Measurements from ENCODE around the gene ANXA2.

Gene ANXA2

DNA sequence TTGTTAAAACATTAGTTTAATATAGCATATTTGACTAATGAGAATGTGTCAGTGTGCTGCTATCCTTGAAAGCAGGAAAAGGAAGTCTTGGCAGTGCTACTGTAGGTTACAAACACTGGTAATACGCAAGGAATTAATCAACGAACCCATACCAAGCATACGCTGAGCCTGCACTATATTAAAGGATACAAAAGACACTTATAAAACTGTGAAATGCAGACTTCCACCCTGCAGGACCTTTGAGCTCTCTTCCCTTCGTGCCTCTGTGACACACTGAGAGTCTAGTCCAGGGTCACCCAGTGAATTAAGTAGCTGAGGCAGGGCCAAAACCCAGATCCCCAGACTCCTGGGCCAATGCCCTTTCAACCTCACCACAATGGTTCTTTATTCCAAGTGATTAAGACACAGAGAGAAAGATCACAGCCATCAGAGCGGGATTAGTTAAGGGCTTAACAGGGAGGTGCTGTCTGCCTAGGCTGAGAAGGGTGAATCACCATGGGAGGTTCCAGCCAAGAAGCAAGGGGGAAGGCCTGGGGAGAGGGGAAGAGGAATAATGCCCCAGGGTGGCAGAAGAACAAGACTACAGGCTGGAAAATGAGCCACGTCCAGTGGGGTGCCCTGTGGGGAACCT, 6.8 kb downstream of the ANXA2 start:
- no peak overlapping the region for H2AFZ ChIP-seq (ENCODE audit: low read length)
- H3K9me2 ChIP-seq (ENCODE audit: low read depth, low read length): no peaks in the 10 kb centered on the region
- H3F3A ChIP-seq (ENCODE audit: insufficient read depth, low read length): no peaks in the 10 kb centered on the region
- no peak overlapping the region for H3K27ac ChIP-seq (ENCODE audit: low read depth, low read length, poor library complexity, severe bottlenecking)
- no peak overlapping the region for H3K4me2 ChIP-seq (ENCODE audit: low read length)
- TF ChIP-seq, protein P1, sequence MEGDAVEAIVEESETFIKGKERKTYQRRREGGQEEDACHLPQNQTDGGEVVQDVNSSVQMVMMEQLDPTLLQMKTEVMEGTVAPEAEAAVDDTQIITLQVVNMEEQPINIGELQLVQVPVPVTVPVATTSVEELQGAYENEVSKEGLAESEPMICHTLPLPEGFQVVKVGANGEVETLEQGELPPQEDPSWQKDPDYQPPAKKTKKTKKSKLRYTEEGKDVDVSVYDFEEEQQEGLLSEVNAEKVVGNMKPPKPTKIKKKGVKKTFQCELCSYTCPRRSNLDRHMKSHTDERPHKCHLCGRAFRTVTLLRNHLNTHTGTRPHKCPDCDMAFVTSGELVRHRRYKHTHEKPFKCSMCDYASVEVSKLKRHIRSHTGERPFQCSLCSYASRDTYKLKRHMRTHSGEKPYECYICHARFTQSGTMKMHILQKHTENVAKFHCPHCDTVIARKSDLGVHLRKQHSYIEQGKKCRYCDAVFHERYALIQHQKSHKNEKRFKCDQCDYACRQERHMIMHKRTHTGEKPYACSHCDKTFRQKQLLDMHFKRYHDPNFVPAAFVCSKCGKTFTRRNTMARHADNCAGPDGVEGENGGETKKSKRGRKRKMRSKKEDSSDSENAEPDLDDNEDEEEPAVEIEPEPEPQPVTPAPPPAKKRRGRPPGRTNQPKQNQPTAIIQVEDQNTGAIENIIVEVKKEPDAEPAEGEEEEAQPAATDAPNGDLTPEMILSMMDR (IDR thresholded peaks at IDR 0.05; ENCODE audit: low read length): no peak
- no peak for TF ChIP-seq EZH2 (IDR thresholded peaks at IDR 0.05; ENCODE audit: borderline replicate concordance, low read length)
- H4K20me1 ChIP-seq (ENCODE audit: insufficient read depth, low read length): no peaks in the 10 kb centered on the region
- no peak overlapping the region for H3K4me3 ChIP-seq (ENCODE audit: low read depth, low read length, poor library complexity, severe bottlenecking)
- H3K36me3 ChIP-seq (ENCODE audit: insufficient read depth, low read length): no peaks in the 10 kb centered on the region
- H3K9ac ChIP-seq (ENCODE audit: low read length): no peak overlapping the region
- H3K9me3 ChIP-seq (ENCODE audit: low read length): no peaks in the 10 kb centered on the region
- H3K79me2 ChIP-seq (ENCODE audit: insufficient read depth, low read length): no peaks in the 10 kb centered on the region
- H3K4me1 ChIP-seq (ENCODE audit: insufficient read depth, low read length, severe bottlenecking): no peaks in the 10 kb centered on the region
- peaks cover 5% of the 10 kb centered on the region; the same call in 1 of the 2 replicates for H3K27me3 ChIP-seq (ENCODE audit: insufficient read depth, low read length)

DNA sequence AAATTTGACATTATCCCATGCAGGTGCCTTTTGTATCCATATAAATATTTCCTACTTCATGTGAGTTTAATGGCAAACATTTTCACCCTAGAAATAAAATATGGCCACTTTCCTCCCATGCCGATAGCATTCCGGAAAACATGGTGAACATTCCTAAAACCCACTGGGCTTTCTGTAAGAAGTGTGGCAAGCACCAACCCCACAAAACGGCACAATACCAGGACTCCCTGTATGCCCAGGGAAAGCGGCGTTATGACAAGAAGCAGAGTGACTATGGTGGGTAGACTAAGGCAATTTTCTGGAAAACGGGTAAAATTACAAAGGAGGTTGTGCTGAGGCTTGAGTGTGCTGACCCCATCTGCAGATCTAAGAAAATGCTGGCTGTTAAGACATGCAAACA, 7.6 kb downstream of the ANXA2 start:
- H2AFZ ChIP-seq (ENCODE audit: low read length): no peak overlapping the region
- H3K4me1 ChIP-seq (ENCODE audit: insufficient read depth, low read length, severe bottlenecking): no peaks in the 10 kb centered on the region
- H3K9me3 ChIP-seq (ENCODE audit: low read length): no peaks in the 10 kb centered on the region
- no peaks in the 10 kb centered on the region for H3F3A ChIP-seq (ENCODE audit: insufficient read depth, low read length)
- H3K4me3 ChIP-seq (ENCODE audit: low read depth, low read length, poor library complexity, severe bottlenecking): no peak overlapping the region
- peaks cover 5% of the 10 kb centered on the region; the same call in 1 of the 2 replicates for H3K27me3 ChIP-seq (ENCODE audit: insufficient read depth, low read length)
- TF ChIP-seq, protein P1 (IDR thresholded peaks at IDR 0.05; ENCODE audit: low read length): no peak
- no peak for TF ChIP-seq EZH2 (IDR thresholded peaks at IDR 0.05; ENCODE audit: borderline replicate concordance, low read length)
- no peaks in the 10 kb centered on the region for H3K36me3 ChIP-seq (ENCODE audit: insufficient read depth, low read length)
- no peak overlapping the region for H3K27ac ChIP-seq (ENCODE audit: low read depth, low read length, poor library complexity, severe bottlenecking)
- H3K9me2 ChIP-seq (ENCODE audit: low read depth, low read length): no peaks in the 10 kb centered on the region
- H3K79me2 ChIP-seq (ENCODE audit: insufficient read depth, low read length): no peaks in the 10 kb centered on the region
- H3K4me2 ChIP-seq (ENCODE audit: low read length): no peak overlapping the region
- no peak overlapping the region for H3K9ac ChIP-seq (ENCODE audit: low read length)
- no peaks in the 10 kb centered on the region for H4K20me1 ChIP-seq (ENCODE audit: insufficient read depth, low read length)

DNA sequence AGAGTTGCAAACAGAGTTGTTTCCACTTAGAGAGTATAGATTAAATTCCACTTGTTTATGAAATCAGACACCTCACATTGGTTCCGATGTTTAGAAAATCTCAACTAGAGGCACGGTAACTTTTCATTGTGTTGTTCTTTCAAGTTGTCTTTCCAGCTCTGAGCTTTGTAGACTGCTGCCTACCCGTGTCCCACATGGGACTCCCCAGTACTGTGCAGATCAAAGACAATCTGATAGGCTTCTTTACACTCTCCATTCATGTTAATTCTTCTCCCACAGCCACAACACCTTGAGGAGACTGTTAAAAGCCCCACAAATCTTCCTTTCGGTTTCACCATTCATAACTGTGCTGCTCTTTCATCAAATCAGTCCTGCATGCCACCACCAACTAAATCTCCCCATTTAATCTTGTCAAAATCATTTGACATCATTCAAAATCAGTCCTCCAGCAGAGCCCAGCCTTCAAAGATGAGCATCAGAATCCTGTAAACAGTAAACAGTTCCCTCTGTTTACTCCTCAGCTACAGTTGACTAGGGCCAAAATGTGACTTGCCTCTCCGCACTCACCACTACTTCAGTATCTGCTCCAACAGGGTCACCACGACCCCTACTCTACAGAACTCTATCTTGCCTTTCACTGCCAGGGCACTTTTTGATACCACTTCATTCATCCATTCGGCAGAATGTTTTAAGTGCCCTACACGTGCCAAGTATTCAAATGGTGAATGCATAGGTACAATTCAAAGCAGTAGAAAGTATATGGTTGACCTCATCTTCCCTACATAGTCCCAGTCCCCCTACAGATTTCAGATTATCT, 8.3 kb downstream of the ANXA2 start:
- Histone ChIP-seq H3K36me3 (ENCODE audit: insufficient read depth, low read length) (no peaks in the 10 kb centered on the region), H3K27me3 (ENCODE audit: insufficient read depth, low read length) (peaks cover 5% of the 10 kb centered on the region; the same call in 1 of the 2 replicates), H3K9me3 (ENCODE audit: low read length) (no peaks in the 10 kb centered on the region), H3K4me2 (ENCODE audit: low read length) (no peak overlapping the region), H3K9ac (ENCODE audit: low read length) (no peak overlapping the region), H3K4me3 (ENCODE audit: low read depth, low read length, poor library complexity, severe bottlenecking) (no peak overlapping the region), H3F3A (ENCODE audit: insufficient read depth, low read length) (no peaks in the 10 kb centered on the region), H4K20me1 (ENCODE audit: insufficient read depth, low read length) (no peaks in the 10 kb centered on the region), H3K79me2 (ENCODE audit: insufficient read depth, low read length) (no peaks in the 10 kb centered on the region), H3K27ac (ENCODE audit: low read depth, low read length, poor library complexity, severe bottlenecking) (no peak overlapping the region), H3K9me2 (ENCODE audit: low read depth, low read length) (no peaks in the 10 kb centered on the region), H3K4me1 (ENCODE audit: insufficient read depth, low read length, severe bottlenecking) (no peaks in the 10 kb centered on the region), H2AFZ (ENCODE audit: low read length) (no peak overlapping the region)
- no peak for TF ChIP-seq EZH2 (IDR thresholded peaks at IDR 0.05; ENCODE audit: borderline replicate concordance, low read length)
- TF ChIP-seq, protein P1 (IDR thresholded peaks at IDR 0.05; ENCODE audit: low read length): no peak

All from OCI-LY1 (cell line).